ENCODE data around the gene EPHX1. TPM values are rescaled to one million over a fixed set of nuclear protein-coding genes. Genes with fewer than 3 reads are reported as not detected.

Gene EPHX1
- total RNA-seq, 4 donors from 2014 or later: 30.3 to 72.8 (median 53.7) TPM

GRCh38 chr1:225881959-225882693 is 72.2 kb downstream of the EPHX1 start, which contains the start of gene TMEM63A:
TSS of gene TMEM63A (minus strand) at chr1:225882380. CDS start at chr1:225877580, 4,800 bp downstream.
- Histone ChIP-seq H3K27me3 (no peaks in the 10 kb centered on the region), H3K4me1 (peaks cover 54% of the 10 kb centered on the region), H3K9me3 (no peaks in the 10 kb centered on the region), H3K36me3 (peaks cover 6% of the 10 kb centered on the region), H3K27ac (peak within 1 kb of the TSS; percentile 95), H3K4me3 (peak within 1 kb of the TSS; percentile 89)
- DNase-seq (ENCODE audit: low spot score in 2 of 2): peak; percentile 96 to 98
- TF ChIP-seq POLR2A (IDR thresholded peaks at IDR 0.05): peak in 1 of 2 donors; percentile 58
- peak in 2 of 3 donors; percentile 22 to 70 for TF ChIP-seq POLR2AphosphoS5 (IDR thresholded peaks at IDR 0.05)
- no peak for TF ChIP-seq EP300 (IDR thresholded peaks at IDR 0.05)
- TF ChIP-seq CTCF (IDR thresholded peaks at IDR 0.05): peak in 1 of 2 donors; percentile 44
- WGBS: 0% methylated on average over 34 of the region's 64 CpGs

GRCh38 chr1:225882694-225883615 is 73.0 kb downstream of the EPHX1 start:
- no peak for TF ChIP-seq POLR2AphosphoS5 (IDR thresholded peaks at IDR 0.05)
- no peak for TF ChIP-seq POLR2A (IDR thresholded peaks at IDR 0.05)
- TF ChIP-seq CTCF (IDR thresholded peaks at IDR 0.05): no peak
- TF ChIP-seq EP300 (IDR thresholded peaks at IDR 0.05): no peak
- DNase-seq (ENCODE audit: low spot score in 2 of 2): peak; percentile 80 to 88
- H3K27me3 ChIP-seq: no peaks in the 10 kb centered on the region
- peak overlapping the region; percentile 95 for H3K27ac ChIP-seq
- no peaks in the 10 kb centered on the region for H3K36me3 ChIP-seq
- peak overlapping the region; percentile 89 for H3K4me3 ChIP-seq
- WGBS: 3% methylated on average over 40 of the region's 63 CpGs
- peaks cover 46% of the 10 kb centered on the region for H3K4me1 ChIP-seq
- H3K9me3 ChIP-seq: no peaks in the 10 kb centered on the region

- 79% methylated on average over 11 of the region's 11 CpGs for WGBS
- H3K27me3 ChIP-seq: no peaks in the 10 kb centered on the region
- H3K36me3 ChIP-seq: no peaks in the 10 kb centered on the region
- peak overlapping the region; percentile 89 for H3K4me3 ChIP-seq
- no peak overlapping the region for H3K27ac ChIP-seq
- H3K9me3 ChIP-seq: no peaks in the 10 kb centered on the region
- peaks cover 38% of the 10 kb centered on the region for H3K4me1 ChIP-seq
- DNase-seq (ENCODE audit: low spot score in 2 of 2): no peak
- TF ChIP-seq POLR2AphosphoS5 (IDR thresholded peaks at IDR 0.05): no peak
- no peak for TF ChIP-seq POLR2A (IDR thresholded peaks at IDR 0.05)
- TF ChIP-seq CTCF (IDR thresholded peaks at IDR 0.05): no peak
- no peak for TF ChIP-seq EP300 (IDR thresholded peaks at IDR 0.05)
These were observed 73.8 kb downstream of the EPHX1 start for GRCh38 chr1:225883616-225884265.

- WGBS: 86% methylated on average over 6 of the region's 6 CpGs
- TF ChIP-seq CTCF (IDR thresholded peaks at IDR 0.05): no peak
- no peak for TF ChIP-seq POLR2AphosphoS5 (IDR thresholded peaks at IDR 0.05)
- no peak for TF ChIP-seq POLR2A (IDR thresholded peaks at IDR 0.05)
- no peak for TF ChIP-seq EP300 (IDR thresholded peaks at IDR 0.05)
These were observed 75.4 kb downstream of the EPHX1 start for GRCh38 chr1:225885336-225885735.

More at GRCh38 chr1:225885336-225885735, 75.4 kb downstream of the EPHX1 start:
- Histone ChIP-seq H3K27ac (no peak overlapping the region), H3K27me3 (no peaks in the 10 kb centered on the region), H3K4me1 (peaks cover 22% of the 10 kb centered on the region), H3K9me3 (no peaks in the 10 kb centered on the region), H3K4me3 (no peak overlapping the region), H3K36me3 (no peaks in the 10 kb centered on the region)
- DNase-seq (ENCODE audit: low spot score in 2 of 2): no peak

Measured in suprapubic skin (tissue), 4 donors.